Measurements from ENCODE around the gene FAM83F.

GRCh38 chr22:40009951-40010671, 15.4 kb downstream of the FAM83F start:
- TF ChIP-seq CTCF (IDR thresholded peaks at IDR 0.05 in 2 of 3, conservative IDR thresholded peaks at IDR 0.05 in 1 of 3; ENCODE audit: control insufficient read depth in 2 of 3, extremely low read depth in 1 of 3, insufficient read depth in 1 of 3, low read depth in 3 of 3, low read length in 3 of 3) (no peak), MEF2A (IDR thresholded peaks at IDR 0.05; ENCODE audit: insufficient read depth, low read depth, low read length) (no peak), EZH2 (IDR thresholded peaks at IDR 0.05; ENCODE audit: borderline replicate concordance, control insufficient read depth, low read depth, low read length) (no peak), CREM (IDR thresholded peaks at IDR 0.05; ENCODE audit: low read depth) (no peak), ZNF274 (IDR thresholded peaks at IDR 0.05; ENCODE audit: insufficient read depth, insufficient read length) (no peak), CBFB (IDR thresholded peaks at IDR 0.05; ENCODE audit: low read depth) (no peak), JUND (IDR thresholded peaks at IDR 0.05; ENCODE audit: low read depth, low read length) (no peak), ELK1 (IDR thresholded peaks at IDR 0.05; ENCODE audit: low read depth, low read length) (no peak), TCF3 (IDR thresholded peaks at IDR 0.05; ENCODE audit: borderline replicate concordance, insufficient read depth, low read depth, low read length) (no peak), CREB1 (IDR thresholded peaks at IDR 0.05; ENCODE audit: low read depth) (no peak)

All from GM12878 (cell line).